ENCODE measurements around the gene SAMD4A.

- TF ChIP-seq POLR2A (IDR thresholded peaks at IDR 0.05) (no peak), POLR2AphosphoS5 (IDR thresholded peaks at IDR 0.05) (peak in 1 of 3 donors; percentile 42), EP300 (IDR thresholded peaks at IDR 0.05; ENCODE audit: low read depth) (no peak)
- TF ChIP-seq, protein P1, sequence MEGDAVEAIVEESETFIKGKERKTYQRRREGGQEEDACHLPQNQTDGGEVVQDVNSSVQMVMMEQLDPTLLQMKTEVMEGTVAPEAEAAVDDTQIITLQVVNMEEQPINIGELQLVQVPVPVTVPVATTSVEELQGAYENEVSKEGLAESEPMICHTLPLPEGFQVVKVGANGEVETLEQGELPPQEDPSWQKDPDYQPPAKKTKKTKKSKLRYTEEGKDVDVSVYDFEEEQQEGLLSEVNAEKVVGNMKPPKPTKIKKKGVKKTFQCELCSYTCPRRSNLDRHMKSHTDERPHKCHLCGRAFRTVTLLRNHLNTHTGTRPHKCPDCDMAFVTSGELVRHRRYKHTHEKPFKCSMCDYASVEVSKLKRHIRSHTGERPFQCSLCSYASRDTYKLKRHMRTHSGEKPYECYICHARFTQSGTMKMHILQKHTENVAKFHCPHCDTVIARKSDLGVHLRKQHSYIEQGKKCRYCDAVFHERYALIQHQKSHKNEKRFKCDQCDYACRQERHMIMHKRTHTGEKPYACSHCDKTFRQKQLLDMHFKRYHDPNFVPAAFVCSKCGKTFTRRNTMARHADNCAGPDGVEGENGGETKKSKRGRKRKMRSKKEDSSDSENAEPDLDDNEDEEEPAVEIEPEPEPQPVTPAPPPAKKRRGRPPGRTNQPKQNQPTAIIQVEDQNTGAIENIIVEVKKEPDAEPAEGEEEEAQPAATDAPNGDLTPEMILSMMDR (IDR thresholded peaks at IDR 0.05) = no peak
Observed at GRCh38 chr14:54579621-54580020, 12.7 kb downstream of the SAMD4A start.

Data from transverse colon (tissue), 4 donors.